Hepatocyte (in vitro differentiated cells): ENCODE results near the gene OR6B1.

Experiments
- EZH2 ChIP-seq: fragments of 200-600 bp; sonication (generic); IDR thresholded peaks from 2 replicates; pipeline ENCODE4 v1.6.1; 2016; ENCODE audit warnings: antibody characterized with exemption, mild to moderate bottlenecking, borderline replicate concordance
- TF ChIP-seq, protein P1 (sequence below): fragments of 200-600 bp; sonication (generic); IDR thresholded peaks from 2 replicates; pipeline ENCODE4 v1.5.1; 2016; ENCODE audit warnings: antibody characterized with exemption, mild to moderate bottlenecking; ENCODE audit not compliant: poor library complexity

DNA sequence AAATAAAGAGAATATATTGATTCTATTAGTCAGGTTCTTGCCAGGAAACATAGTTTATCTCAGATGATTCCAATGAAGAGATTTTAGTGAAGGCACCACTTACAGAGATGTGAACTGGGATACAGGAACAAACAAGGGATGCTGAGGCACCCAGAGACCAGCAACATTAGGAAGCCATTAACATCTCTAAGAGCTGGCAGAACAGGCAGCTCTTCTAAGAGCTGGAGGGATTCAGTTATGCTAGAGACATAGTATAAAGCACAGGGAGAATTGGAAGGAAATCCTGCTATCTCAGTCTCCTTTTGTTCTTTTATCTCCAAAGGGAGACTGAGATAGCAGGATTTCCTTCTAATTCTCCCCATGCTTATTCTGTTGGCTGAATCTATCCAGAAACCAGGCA lies 22.0 kb downstream of the OR6B1 start:
- TF ChIP-seq, protein P1, sequence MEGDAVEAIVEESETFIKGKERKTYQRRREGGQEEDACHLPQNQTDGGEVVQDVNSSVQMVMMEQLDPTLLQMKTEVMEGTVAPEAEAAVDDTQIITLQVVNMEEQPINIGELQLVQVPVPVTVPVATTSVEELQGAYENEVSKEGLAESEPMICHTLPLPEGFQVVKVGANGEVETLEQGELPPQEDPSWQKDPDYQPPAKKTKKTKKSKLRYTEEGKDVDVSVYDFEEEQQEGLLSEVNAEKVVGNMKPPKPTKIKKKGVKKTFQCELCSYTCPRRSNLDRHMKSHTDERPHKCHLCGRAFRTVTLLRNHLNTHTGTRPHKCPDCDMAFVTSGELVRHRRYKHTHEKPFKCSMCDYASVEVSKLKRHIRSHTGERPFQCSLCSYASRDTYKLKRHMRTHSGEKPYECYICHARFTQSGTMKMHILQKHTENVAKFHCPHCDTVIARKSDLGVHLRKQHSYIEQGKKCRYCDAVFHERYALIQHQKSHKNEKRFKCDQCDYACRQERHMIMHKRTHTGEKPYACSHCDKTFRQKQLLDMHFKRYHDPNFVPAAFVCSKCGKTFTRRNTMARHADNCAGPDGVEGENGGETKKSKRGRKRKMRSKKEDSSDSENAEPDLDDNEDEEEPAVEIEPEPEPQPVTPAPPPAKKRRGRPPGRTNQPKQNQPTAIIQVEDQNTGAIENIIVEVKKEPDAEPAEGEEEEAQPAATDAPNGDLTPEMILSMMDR, result no peak
- TF ChIP-seq EZH2, result no peak
